HepG2 (cell line): Measurements from ENCODE around the gene SYNGR2. TPM values are rescaled to one million over a fixed set of nuclear protein-coding genes. Genes with fewer than 3 reads are reported as not detected.

ENCODE experiments used
- ESRRA ChIP-seq: sonication (generic); formaldehyde crosslinking; IDR thresholded peaks from 2 replicates; pipeline ENCODE4 v1.5.1; 2020; ENCODE audit warnings: mild to moderate bottlenecking, low read depth, missing genetic modification reagents
- FOXO4 ChIP-seq: sonication (generic); formaldehyde crosslinking; conservative IDR thresholded peaks from 2 replicates; pipeline ENCODE4 v1.8.1; 2023; ENCODE audit warnings: missing genetic modification reagents
- MAF1 ChIP-seq: sonication (generic); formaldehyde crosslinking; IDR thresholded peaks from 2 replicates; pipeline ENCODE4 v1.5.0; 2020; ENCODE audit warnings: missing genetic modification reagents, borderline replicate concordance
- MAFK ChIP-seq, 2 experiments: IDR thresholded peaks in 1 of 2; conservative IDR thresholded peaks in 1 of 2; 2 replicates each; pipeline ENCODE4 v1.6.1; 2011; ENCODE audit warnings: improper control_type of control experiment in 2 of 2, low read length in 2 of 2
- TMF1 ChIP-seq: sonication (generic); formaldehyde crosslinking; IDR thresholded peaks from 2 replicates; pipeline ENCODE4 v1.8.1; 2022; ENCODE audit warnings: low read depth, missing genetic modification reagents
- ZBTB10 ChIP-seq: sonication (generic); formaldehyde crosslinking; IDR thresholded peaks from 2 replicates; pipeline ENCODE4 v1.4.0; 2020; ENCODE audit warnings: missing genetic modification reagents, borderline replicate concordance
- ZFX ChIP-seq: sonication (generic); formaldehyde crosslinking; IDR thresholded peaks from 2 replicates; pipeline ENCODE4 v1.4.0; 2020; ENCODE audit warnings: mild to moderate bottlenecking, low read depth, missing genetic modification reagents, moderate library complexity
- ZKSCAN8 ChIP-seq: IDR thresholded peaks from 2 replicates; pipeline ENCODE4 v1.6.1; 2016; ENCODE audit warnings: borderline replicate concordance, missing genetic modification reagents, missing compliant biosample characterization
- ZNF180 ChIP-seq: sonication (generic); formaldehyde crosslinking; IDR thresholded peaks from 2 replicates; pipeline ENCODE4 v1.4.0; 2020; ENCODE audit warnings: low read depth, missing genetic modification reagents, borderline replicate concordance
- ZNF276 ChIP-seq: sonication (generic); formaldehyde crosslinking; IDR thresholded peaks from 2 replicates; pipeline ENCODE4 v1.4.0; 2020; ENCODE audit warnings: mild to moderate bottlenecking, low read depth, missing genetic modification reagents
- ZNF280D ChIP-seq: sonication (generic); formaldehyde crosslinking; IDR thresholded peaks from 2 replicates; pipeline ENCODE4 v1.5.1; 2020; ENCODE audit warnings: mild to moderate bottlenecking, missing genetic modification reagents
- ZNF296 ChIP-seq: sonication (generic); formaldehyde crosslinking; conservative IDR thresholded peaks from 2 replicates; pipeline ENCODE4 v1.5.0; 2020; ENCODE audit warnings: mild to moderate bottlenecking, missing genetic modification reagents
- ZNF335 ChIP-seq: sonication (generic); formaldehyde crosslinking; IDR thresholded peaks from 2 replicates; pipeline ENCODE4 v1.4.0; 2020; ENCODE audit warnings: missing genetic modification reagents
- ZNF567 ChIP-seq: sonication (generic); formaldehyde crosslinking; IDR thresholded peaks from 2 replicates; pipeline ENCODE4 v1.8.1; 2023; ENCODE audit warnings: mild to moderate bottlenecking, missing genetic modification reagents, borderline replicate concordance
- ZNF839 ChIP-seq: sonication (generic); formaldehyde crosslinking; IDR thresholded peaks from 2 replicates; pipeline ENCODE4 v1.4.0; 2020; ENCODE audit warnings: missing genetic modification reagents, mild to moderate bottlenecking, borderline replicate concordance
- polyA plus RNA-seq, 8 experiments: library from polyadenylated mRNA; depleted of rRNA in 3 of 8; stranded (reverse) in 7 of 8; unstranded in 1 of 8; fragments of >200 nt; fragmentation: Illumina TruSeq in 4 of 8; extraction: Trizol in 4 of 8; gene quantifications; 2 replicates each; pipeline versions ENCODE4 v1.2.1 to v1.2.3, GENCODE V29; 2011 to 2016; ENCODE audit warnings: low read depth in 4 of 8, missing spikeins in 1 of 8, mixed read lengths in 1 of 8; ENCODE audit not compliant: insufficient read depth in 1 of 8
- total RNA-seq, 5 experiments: library from RNA; depleted of rRNA; stranded (reverse); fragments of >200 nt; fragmentation: Illumina TruSeq; extraction: Trizol; gene quantifications; 2 replicates each; pipeline ENCODE4 v1.2.3, GENCODE V29; 2016; ENCODE audit warnings: low read depth in 1 of 5
- TF ChIP-seq, protein P1 (sequence below): sonication (generic); formaldehyde crosslinking; IDR thresholded peaks from 2 replicates; pipeline ENCODE4 v1.8.1; 2023; ENCODE audit warnings: missing genetic modification reagents, mild to moderate bottlenecking, borderline replicate concordance
- TF ChIP-seq, protein P2 (sequence below): sonication (generic); formaldehyde crosslinking; IDR thresholded peaks from 2 replicates; pipeline ENCODE4 v1.4.0; 2020; ENCODE audit warnings: mild to moderate bottlenecking, missing genetic modification reagents

SYNGR2 gene
- total and polyA plus RNA-seq, 2 of the 13 experiments (the other 11 are each of a cell fraction or from before 2014, with no cell fraction given): 46.7 to 170 TPM

DNA sequence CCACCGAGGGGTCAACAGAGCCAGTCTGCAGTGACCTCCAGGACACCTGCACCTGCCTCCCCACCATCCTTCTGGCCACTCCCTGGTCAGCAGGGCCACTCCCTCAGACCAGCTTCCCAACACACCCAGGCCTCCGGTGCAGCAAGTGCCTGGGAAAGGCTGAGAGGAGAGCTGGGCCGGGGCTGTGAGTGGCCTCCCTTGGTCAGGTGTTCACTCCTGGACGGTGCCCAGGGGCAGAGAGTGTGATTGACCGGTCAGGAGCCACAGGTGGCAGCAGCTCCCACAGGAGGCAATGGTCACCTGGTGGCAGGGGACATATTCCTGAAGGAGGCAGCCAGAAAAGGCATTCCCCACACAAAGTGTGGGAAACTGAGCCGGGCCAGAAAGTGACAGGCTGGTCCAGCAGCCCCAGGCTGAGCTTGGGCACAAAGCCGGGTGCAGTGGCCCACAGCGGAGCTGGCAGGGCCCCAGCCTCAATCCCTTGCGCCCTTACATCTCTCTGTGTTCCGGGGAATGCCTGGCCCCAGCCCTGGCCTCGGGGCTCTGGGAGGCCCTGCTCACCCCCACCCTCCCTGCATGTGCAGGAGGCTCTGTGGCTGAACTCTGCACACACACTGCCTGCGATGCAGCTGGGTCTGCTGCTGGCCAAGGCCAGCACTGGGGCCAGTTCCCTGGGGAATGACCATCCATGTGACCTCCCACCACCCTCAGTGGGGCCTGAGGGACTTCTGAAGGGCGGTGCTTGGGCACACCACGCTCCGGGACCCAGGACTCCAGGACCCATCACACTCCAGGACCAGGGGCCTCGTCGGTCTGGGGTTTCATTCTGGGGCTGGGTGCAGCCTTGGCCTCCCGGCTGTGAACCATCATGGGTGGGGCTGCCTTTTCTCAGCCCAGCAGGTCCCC lies 23.4 kb upstream of the SYNGR2 start (continued):
- TF ChIP-seq ZNF276 (CRISPR knock-in tag) (peak; percentile 94), ZKSCAN8 (CRISPR knock-in tag) (no peak), MAF1 (CRISPR knock-in tag) (no peak), ZFX (peak; percentile 89), ZNF180 (no peak), FOXO4 (CRISPR knock-in tag) (no peak), ZBTB10 (CRISPR knock-in tag) (0 out of 2 replicates have a peak, but pooled peaks have one; percentile 57), ZNF280D (CRISPR knock-in tag) (no peak), MAFK (conservative IDR thresholded peaks at IDR 0.05 in 1 of 2, IDR thresholded peaks at IDR 0.05 in 1 of 2; ENCODE audit: low read length in 2 of 2) (no peak), ESRRA (CRISPR knock-in tag) (no peak), TMF1 (CRISPR knock-in tag) (no peak), ZNF567 (CRISPR knock-in tag) (0 out of 2 replicates have a peak, but pooled peaks have one; percentile 19), ZNF296 (CRISPR knock-in tag) (peak; percentile 99), ZNF839 (no peak), ZNF335 (CRISPR knock-in tag) (no peak)
- TF ChIP-seq, protein P1, sequence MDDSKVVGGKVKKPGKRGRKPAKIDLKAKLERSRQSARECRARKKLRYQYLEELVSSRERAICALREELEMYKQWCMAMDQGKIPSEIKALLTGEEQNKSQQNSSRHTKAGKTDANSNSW (CRISPR knock-in tag): no peak
- TF ChIP-seq, protein P2, sequence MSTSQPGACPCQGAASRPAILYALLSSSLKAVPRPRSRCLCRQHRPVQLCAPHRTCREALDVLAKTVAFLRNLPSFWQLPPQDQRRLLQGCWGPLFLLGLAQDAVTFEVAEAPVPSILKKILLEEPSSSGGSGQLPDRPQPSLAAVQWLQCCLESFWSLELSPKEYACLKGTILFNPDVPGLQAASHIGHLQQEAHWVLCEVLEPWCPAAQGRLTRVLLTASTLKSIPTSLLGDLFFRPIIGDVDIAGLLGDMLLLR (CRISPR knock-in tag): 0 out of 2 replicates have a peak, but pooled peaks have one; percentile 44
